K562 (cell line): ENCODE results near the gene SNX27.

Experiments used
- BRCA1 ChIP-seq, 2 experiments: fragments of 450-650 bp in 1 of 2; sonication (generic) in 1 of 2; formaldehyde crosslinking in 1 of 2; IDR thresholded peaks; 2 replicates each; pipeline versions ENCODE4 v1.5.0 to v1.6.1; 2017 to 2020; ENCODE audit warnings: mild to moderate bottlenecking in 1 of 2, missing genetic modification reagents in 1 of 2
- CBX3 ChIP-seq, 2 experiments: IDR thresholded peaks; 1 replicate in 1 of 2; 2 replicates in 1 of 2; pipeline ENCODE4 v1.6.1; 2012; ENCODE audit warnings: inconsistent platforms in 2 of 2, low read length in 2 of 2, borderline replicate concordance in 1 of 2, control low read depth in 1 of 2
- CTCF ChIP-seq, 3 experiments: IDR thresholded peaks in 2 of 3; conservative IDR thresholded peaks in 1 of 3; 2 replicates each; pipeline ENCODE4 v1.5.1; 2011 to 2012; ENCODE audit warnings: low read length in 3 of 3, mild to moderate bottlenecking in 3 of 3, control low read depth in 2 of 3, improper control_type of control experiment in 1 of 3, inconsistent platforms in 1 of 3, low read depth in 1 of 3, mixed read lengths in 1 of 3, moderate library complexity in 1 of 3; ENCODE audit not compliant: insufficient read depth in 2 of 3
- HCFC1 ChIP-seq: IDR thresholded peaks from 2 replicates; pipeline ENCODE4 v1.6.1; 2012; ENCODE audit warnings: low read depth, low read length, improper control_type of control experiment
- HIVEP1 ChIP-seq: fragments of 250-450 bp; sonication (Bioruptor Pico); IDR thresholded peaks from 2 replicates; pipeline ENCODE4 v1.4.0; 2020; ENCODE audit warnings: mild to moderate bottlenecking
- MTA1 ChIP-seq: fragments of 450-650 bp; IDR thresholded peaks from 2 replicates; pipeline ENCODE4 v1.6.1; 2017; ENCODE audit warnings: borderline replicate concordance
- NR2C2 ChIP-seq, 2 experiments: fragments of 200-800 bp in 1 of 2; sonication (Bioruptor generic) in 1 of 2; sonication (generic) in 1 of 2; formaldehyde crosslinking in 1 of 2; IDR thresholded peaks; 2 replicates each; pipeline versions ENCODE4 v1.6.1 to v1.8.0; 2016 to 2022; ENCODE audit warnings: mild to moderate bottlenecking in 1 of 2, missing compliant biosample characterization in 1 of 2, missing genetic modification characterization in 1 of 2, missing genetic modification reagents in 1 of 2
- POLR2A ChIP-seq: fragments of 450-650 bp; conservative IDR thresholded peaks from 2 replicates; pipeline ENCODE4 v1.6.1; 2016
- RAD51 ChIP-seq: fragments of 450-650 bp; IDR thresholded peaks from 2 replicates; pipeline ENCODE4 v1.7.1; 2016; ENCODE audit warnings: low read depth, mild to moderate bottlenecking, borderline replicate concordance
- U2AF1 ChIP-seq: fragments of 200-400 bp; formaldehyde crosslinking; optimal IDR thresholded peaks from 2 replicates; pipeline ENCODE3; 2017; ENCODE audit warnings: mild to moderate bottlenecking, low read depth, low read length, moderate library complexity
- ZNF23 ChIP-seq: fragments of 250-450 bp; sonication (Bioruptor Pico); IDR thresholded peaks from 2 replicates; pipeline ENCODE4 v1.4.0; 2020; ENCODE audit warnings: mild to moderate bottlenecking
- TF ChIP-seq, protein P1 (sequence below): sonication (generic); formaldehyde crosslinking; IDR thresholded peaks from 2 replicates; pipeline ENCODE4 v1.8.0; 2022; ENCODE audit warnings: missing genetic modification reagents, mild to moderate bottlenecking, borderline replicate concordance

DNA sequence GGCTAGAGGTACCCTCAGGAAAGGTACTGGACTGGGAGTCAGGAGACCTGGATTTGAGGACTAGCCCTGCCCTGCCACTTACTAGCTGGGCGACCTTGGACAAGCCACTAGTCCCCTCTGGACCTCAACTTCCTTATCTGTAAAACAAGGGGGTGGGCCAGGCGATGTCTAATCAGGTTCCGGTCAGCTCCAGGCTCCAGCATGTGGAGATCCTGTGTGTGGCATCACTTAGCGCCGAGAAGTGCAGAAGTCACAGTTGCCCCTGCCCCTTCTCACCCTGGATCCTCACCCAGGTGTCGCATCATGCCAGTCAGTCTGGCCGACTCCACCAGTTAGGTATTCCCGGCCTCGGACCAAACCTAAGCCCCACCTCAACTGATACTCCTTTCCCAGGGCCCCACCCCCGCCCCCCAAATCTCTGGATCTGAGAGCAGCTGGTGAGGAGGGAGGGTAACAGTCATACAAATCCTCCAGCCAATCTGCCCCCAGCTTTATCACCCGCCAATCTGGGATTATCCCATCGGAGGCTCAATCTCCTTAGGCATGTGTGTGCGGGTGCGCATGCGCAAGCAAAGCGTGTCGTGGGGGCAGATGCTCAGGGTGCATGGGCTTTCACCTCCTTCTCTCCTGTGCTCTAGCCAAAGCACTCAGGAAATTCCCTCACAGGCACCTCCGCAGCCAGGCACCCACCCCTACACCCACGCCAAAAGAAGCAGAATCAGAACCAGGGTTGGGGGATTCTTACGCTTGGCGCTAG, 99.4 kb downstream of the SNX27 start:
- TF ChIP-seq POLR2A (no peak), CTCF (IDR thresholded peaks at IDR 0.05 in 2 of 3, conservative IDR thresholded peaks at IDR 0.05 in 1 of 3; ENCODE audit: insufficient read depth in 2 of 3, low read depth in 1 of 3, low read length in 3 of 3) (no peak), NR2C2 (CRISPR knock-in tag; IDR thresholded peaks at IDR 0.05) (no peak), NR2C2 (tag; IDR thresholded peaks at IDR 0.05) (no peak), ZNF23 (CRISPR knock-in tag) (no peak), U2AF1 (no peak), CBX3 (IDR thresholded peaks at IDR 0.05; ENCODE audit: borderline replicate concordance in 1 of 2, low read length in 2 of 2) (no peak), RAD51 (no peak), HIVEP1 (CRISPR knock-in tag) (no peak), MTA1 (no peak), BRCA1 (IDR thresholded peaks at IDR 0.05) (no peak), BRCA1 (CRISPR knock-in tag; IDR thresholded peaks at IDR 0.05) (no peak), HCFC1 (no peak)
- TF ChIP-seq, protein P1, sequence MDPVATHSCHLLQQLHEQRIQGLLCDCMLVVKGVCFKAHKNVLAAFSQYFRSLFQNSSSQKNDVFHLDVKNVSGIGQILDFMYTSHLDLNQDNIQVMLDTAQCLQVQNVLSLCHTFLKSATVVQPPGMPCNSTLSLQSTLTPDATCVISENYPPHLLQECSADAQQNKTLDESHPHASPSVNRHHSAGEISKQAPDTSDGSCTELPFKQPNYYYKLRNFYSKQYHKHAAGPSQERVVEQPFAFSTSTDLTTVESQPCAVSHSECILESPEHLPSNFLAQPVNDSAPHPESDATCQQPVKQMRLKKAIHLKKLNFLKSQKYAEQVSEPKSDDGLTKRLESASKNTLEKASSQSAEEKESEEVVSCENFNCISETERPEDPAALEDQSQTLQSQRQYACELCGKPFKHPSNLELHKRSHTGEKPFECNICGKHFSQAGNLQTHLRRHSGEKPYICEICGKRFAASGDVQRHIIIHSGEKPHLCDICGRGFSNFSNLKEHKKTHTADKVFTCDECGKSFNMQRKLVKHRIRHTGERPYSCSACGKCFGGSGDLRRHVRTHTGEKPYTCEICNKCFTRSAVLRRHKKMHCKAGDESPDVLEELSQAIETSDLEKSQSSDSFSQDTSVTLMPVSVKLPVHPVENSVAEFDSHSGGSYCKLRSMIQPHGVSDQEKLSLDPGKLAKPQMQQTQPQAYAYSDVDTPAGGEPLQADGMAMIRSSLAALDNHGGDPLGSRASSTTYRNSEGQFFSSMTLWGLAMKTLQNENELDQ = no peak
